HG03378 (cell line): ENCODE results near the gene GLYATL1B.
"Not testable (repeated sequence)": the region's sequence is repeated elsewhere in the genome, so short reads cannot be mapped to it uniquely, and the experiment has no call there.

Experiments used
- ATAC-seq: cut with Tn5 transposase; IDR thresholded peaks from one replicate; pipeline ENCODE4 v1.9.1; 2021; ENCODE audit warnings: mild to moderate bottlenecking, moderate library complexity; ENCODE audit not compliant: unreplicated experiment

GLYATL1B gene

DNA sequence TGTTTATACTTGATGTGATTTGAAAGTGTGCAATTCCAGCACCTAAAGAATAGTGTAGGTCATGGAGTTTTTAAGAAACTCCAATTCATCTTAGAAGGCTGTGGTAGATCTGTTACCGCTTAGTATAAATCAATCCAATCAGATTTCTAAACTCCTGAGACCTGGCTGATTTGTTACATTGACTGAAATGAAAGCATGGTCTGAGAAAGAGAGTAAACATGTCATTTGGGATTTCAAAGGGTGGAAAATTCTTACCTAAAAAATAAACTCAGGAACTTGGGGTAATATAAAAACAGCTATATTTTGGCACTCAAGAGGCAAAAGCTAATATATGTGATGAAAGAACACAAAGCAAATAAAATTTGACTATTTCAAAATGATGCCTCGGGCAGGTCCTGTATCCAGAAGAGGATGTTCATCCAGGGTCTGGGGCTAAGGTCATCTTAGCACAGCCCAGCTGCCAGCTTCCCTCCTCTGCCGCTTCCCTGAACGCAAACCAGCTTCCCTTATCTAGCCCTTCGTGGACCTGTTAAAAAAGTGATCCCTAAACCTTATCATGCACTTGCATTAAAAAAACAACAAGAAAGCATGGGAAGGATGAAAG, 10.0 kb downstream of the GLYATL1B start:
- not testable (repeated sequence) for ATAC-seq

DNA sequence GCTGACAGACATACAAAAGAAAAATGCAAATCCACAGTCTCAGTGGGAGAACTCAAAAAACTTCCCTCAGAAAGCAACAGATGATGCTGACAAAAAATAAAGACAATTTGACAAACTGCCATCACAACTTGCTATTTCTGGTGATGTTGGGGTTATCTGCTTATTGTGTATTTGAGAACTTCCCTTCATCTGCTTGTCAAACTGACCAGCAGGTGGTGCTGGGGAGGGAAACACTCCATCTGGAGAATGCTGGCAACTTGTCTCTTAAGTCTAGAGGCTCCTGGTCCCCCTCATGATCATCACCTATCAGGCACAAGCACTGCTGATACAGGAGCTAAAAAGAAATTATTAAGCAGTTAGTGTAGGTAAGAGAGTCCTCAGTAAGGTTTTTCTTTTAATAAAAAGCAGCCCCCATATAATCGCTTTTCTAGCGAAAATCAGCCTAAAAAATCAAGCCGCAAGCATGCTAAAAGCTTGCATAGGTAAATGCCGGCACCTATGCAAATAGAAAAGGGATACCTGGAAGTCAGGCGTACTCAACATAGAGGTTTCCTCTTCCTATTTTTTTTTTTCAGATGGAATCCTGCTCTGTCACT, 11.1 kb downstream of the GLYATL1B start:
- ATAC-seq = peak; percentile 57

DNA sequence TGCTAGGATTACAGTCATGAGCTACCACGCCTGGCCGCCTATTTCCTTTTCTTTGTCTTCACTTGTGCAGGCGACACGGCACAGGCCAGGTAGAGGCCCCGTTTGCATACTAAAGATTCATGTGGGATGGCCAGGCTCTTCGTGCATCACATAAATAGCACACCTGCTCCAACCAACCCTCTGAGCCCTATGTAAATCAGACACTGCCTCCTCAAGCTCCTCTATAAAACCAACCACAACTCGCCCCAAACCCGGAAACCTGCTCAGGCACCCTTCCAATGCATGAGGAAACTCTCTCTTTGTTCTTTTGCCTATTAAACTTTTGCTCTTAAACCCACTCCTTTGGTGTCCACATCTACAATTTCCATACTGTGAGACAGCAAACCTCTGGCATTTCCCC, 11.8 kb downstream of the GLYATL1B start:
- ATAC-seq = not testable (repeated sequence)

- peak; percentile 62 for ATAC-seq
Observed at GRCh38 chr11:59102259-59102765, 16.2 kb downstream of the GLYATL1B start.

- peak; percentile 80 for ATAC-seq
Observed at GRCh38 chr11:59106363-59107336, 20.5 kb downstream of the GLYATL1B start, which contains the start of gene FAM111B. Gene FAM111B, plus strand, starts transcription at chr11:59107237. Its CDS starts 2,389 bp downstream, at chr11:59109626.

DNA sequence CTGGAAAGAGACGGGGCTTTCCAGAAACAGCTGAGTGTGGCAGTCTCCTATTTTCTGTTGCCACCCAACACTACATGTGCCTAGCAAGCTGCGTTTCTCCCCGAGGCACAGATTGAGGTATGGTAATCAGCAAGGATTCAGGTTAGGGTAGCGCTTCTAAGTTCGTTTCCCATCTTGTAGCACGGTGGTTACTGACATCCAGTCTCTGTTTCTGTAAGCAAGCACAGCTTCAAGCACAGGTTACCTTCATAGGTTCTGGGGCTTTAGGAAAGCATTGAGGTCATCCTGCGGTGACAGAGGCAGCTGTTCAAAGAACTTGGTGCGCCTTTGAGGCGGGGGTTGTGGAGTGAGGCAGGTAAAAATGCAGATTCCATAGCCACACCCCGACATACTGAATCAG, 21.6 kb downstream of the GLYATL1B start:
- ATAC-seq = peak; percentile 37

DNA sequence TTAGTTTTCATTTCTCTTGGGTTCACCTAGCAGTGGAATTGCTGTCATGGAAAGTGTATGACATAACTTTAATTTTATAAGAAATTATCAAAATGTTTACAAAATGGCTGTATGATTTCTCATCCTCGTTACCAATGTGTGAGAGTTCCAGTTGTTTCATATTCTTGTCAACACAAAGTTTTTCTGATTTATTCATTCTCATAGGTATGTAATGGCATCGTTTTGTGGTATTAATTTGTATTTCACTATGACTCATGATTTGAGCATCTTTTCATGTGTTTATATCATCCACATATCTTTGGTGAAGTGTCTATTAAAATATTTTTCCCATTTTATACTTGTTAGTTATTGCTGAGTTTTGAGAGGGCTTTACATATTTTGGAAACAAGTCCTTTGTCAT, 26.4 kb downstream of the GLYATL1B start:
- no peak for ATAC-seq

- no peak for ATAC-seq
Observed at GRCh38 chr11:59114344-59114743, 28.2 kb downstream of the GLYATL1B start.

DNA sequence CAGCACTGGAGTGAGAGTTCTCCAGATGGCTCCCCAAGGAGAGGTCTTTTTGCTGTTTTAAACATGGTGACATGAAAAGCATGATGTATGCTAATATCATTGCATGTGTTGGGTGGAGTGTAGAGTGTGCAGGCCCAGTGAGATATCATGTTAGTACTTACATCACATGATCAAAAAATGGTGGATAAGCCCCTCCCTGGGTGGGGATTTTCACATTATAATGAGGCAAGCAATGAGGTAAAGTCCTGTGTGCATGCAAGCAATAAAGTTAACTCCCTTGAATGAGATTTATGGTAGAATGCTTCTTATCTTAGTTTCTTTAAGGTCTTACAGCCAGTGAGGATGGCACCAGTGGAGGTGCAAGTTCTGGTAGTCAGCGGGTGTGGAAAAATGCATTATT, 29.4 kb downstream of the GLYATL1B start:
- no peak for ATAC-seq

GRCh38 chr11:59117774-59118173, 31.7 kb downstream of the GLYATL1B start:
- ATAC-seq = no peak

DNA sequence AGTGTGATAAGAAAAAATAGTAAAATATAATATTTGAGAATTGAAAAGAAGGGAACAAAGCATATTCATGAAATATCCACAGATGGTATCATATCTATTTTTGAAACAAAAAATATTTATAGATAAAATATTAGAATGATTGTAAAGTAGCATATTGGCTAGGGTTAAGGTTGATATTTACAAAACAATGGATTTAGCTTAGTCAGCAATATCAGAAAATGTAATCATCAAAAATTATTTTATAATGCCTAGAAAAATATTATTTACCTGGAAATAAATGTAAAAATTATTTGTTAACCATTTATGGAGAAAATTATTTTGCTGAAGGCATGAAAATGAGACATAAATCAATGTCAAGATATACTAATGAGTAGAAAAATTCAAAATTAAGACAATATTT, 33.7 kb downstream of the GLYATL1B start:
- no peak for ATAC-seq

DNA sequence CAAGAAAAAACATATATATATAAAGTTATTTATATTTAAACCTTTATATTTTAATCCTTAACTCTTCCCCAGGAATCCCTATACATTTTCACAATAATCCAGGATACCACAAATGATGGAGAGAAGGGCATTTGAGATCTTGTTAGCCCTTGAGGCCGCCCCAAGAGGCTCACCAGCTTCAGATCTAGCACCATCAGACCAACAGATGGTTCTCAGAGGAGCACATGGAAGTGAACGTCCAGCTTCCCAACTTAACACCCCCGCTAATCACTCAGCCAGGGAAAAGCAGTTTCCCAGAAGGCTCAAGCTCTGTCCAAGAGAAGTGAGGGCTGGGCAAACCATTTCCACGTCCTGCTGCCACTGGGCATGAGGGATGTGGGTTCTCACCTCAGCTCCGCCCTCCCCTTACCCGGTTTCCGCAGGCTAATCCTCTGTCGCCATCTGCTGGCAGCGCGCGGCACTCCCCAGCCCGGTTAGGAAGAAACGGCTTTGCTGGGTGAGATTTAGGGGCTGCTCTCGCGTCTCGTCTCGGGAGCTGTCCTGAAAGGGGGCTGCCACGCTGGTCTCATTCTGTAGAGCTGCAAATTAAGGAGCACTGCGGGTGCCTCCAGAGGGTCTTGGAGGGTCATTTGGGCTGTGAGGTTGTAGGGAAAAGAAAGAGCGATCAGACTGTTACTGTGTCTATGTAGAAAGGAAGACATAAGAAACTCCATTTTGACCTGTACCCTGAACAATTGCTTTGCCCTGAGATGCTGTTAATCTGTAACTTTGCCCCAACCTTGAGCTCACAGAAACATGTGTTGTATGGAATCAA, 49.7 kb downstream of the GLYATL1B start:
- peak; percentile 92 for ATAC-seq

DNA sequence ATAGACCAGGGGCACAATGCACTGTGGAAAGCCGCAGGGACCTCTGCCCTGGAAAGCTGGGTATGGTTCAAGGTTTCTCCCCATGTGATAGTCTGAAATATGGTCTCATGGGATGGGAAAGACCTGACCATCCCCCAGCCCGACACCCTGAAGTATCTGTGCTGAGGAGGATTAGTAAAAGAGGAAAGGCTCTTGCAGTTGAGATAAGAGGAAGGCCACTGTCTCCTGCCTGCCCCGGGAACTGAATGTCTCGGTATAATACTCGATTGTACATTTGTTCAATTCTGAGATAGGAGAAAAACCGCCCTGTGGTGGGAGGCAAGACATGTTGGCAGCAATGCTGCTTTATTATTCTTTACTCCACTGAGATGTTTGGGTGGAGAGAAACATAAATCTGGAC, 50.4 kb downstream of the GLYATL1B start:
- not testable (repeated sequence) for ATAC-seq

GRCh38 chr11:59137190-59137589, 51.1 kb downstream of the GLYATL1B start:
- ATAC-seq = no peak

GRCh38 chr11:59138643-59139042, 52.5 kb downstream of the GLYATL1B start:
- ATAC-seq = no peak

GRCh38 chr11:59141191-59141590, 55.1 kb downstream of the GLYATL1B start:
- no peak for ATAC-seq

- ATAC-seq = peak; percentile 0
Observed at GRCh38 chr11:59141673-59142460, 55.8 kb downstream of the GLYATL1B start.

DNA sequence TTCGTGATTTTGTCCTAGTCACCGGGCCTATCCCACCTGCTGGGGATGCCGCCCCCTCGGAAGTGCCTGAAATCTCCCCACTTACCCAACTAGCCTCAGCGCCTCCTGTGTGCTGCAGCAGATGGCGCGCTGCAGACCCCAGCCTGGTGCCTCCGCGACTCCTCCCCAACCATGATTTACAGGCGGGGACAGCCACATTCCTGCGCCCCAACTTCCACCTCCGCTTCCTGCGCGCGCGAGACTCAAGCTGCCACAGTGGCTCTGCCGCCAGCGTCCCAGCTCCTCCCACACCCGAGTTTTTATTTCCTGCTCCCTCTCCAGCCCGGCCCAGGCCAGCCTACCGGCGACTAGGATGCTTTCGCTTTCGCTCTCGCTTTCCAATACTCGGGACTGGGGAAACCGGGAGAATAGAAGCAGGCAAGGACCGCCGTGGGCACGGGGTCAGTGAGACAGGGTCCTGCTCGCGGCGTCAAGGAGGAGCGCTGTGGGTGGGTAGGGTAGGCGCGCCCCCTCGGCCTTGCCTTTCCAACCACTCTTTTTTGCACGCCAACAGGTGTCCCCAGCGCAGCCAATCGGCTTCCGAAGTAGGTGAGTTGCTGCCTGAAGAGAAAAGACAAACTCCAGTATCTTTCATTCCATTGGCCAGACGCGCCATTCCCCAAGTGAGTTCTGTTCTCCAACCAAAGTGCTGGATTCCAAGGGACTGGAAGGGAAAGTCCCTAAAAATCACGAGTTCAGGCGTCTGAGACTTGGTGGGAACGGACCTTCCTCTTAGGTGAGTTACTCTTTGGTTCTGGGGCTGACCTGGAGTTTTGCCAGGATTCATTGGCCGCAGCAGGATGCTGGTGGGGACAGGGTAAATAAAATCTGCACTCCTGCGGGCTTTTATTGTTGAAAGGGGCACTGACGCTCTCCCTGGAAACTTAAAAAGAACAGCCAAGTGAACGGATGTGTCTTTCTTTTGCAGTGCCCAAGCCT, 56.7 kb downstream of the GLYATL1B start, which contains the start of gene FAM111A:
FAM111A (plus strand) TSS at position 327 of the 978 bp plus-strand sequence. CDS start 6,017 bp downstream, outside the sequence.
- ATAC-seq = peak; percentile 71
